GM19351 (cell line): ENCODE data around the gene GRIK4.

ENCODE experiments used
- ATAC-seq: cut with Tn5 transposase; IDR thresholded peaks from one replicate; pipeline ENCODE4 v1.9.1; 2021; ENCODE audit warnings: mild to moderate bottlenecking, moderate library complexity; ENCODE audit not compliant: unreplicated experiment

Gene GRIK4

DNA sequence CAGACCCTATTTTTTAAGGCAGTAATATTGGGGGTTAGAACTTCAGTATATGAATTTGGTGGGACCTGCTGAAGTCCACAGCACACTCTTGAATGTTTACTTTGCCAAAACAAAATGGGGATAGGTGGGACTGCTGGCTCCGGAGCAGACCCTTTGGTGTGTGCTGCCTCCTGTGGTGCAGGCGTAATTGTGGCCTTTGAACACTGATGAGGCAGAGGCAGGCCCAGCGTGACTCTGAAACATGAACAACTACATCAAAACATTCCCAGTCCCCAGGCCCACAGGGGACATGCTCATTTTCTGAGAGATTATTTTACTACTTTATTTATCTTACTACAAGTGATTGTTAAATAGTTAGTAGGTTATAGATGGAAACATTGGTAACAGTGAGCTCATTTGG, 287.3 kb downstream of the GRIK4 start:
- ATAC-seq = no peak

DNA sequence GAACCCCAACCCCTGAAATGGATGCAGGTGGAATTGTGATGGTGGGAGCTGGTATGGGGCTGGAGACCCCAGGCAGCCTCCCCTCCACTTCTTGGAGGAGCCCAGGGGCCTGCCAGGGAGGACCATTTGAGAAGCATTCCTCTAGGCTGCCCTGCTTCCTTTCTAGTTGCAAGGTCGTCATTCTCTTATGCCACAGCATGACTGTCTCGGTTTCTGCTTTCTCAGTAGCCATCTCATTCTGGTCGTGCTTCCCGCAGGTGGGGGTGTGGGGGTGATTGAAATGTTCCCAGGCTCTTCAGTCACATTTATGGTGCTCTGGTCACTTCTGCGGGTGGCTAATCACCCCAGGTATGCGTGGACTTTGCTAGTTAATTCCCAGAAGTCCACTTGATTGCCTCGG, 288.7 kb downstream of the GRIK4 start:
- ATAC-seq = no peak

DNA sequence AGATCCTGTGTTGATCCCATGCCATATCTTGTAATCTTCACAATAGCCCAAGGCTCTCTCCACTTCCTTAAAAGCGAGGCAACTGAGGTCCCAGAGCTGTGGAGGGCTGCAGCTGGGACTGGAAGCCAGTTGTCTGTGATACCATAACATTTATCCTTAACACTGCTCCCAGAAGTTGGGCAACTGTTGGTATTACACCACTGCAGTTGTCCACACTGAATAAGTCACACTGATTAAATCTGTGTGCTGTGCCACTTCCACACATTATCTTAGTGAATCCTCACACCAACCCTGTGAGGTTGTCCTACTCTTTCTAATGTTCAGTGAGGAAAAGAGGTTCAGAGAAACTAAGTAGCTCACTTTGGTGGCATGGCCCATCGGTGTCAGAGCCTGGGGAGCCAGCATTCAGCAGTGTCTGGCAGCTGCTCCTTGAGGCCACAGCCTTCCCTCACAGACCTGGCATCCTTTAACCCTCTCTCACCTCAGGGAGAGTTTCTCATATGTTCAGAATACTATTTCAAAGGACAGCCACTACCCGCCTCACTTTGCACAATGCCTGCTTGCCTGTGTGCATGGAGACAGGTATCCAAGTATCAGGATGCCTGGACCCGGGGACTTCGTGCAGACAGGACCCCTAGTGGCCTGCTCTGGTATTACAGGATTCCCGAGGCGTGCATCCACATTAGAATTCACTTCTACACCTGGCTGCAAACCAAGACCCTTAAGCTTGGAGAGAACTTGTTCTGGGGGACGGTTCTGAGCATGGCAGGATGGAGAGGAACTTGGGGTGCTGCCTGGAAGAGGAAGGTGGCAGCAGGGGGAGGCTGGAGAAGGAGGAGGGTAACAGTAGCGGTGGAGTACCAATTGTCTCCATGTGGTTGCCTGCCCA, 290.5 kb downstream of the GRIK4 start:
- no peak for ATAC-seq

GRCh38 chr11:120805960-120806555, 294.5 kb downstream of the GRIK4 start:
- no peak for ATAC-seq

- ATAC-seq = no peak
These were observed 296.0 kb downstream of the GRIK4 start for GRCh38 chr11:120807414-120808150.

- no peak for ATAC-seq
These were observed 297.1 kb downstream of the GRIK4 start for GRCh38 chr11:120808616-120809050.

DNA sequence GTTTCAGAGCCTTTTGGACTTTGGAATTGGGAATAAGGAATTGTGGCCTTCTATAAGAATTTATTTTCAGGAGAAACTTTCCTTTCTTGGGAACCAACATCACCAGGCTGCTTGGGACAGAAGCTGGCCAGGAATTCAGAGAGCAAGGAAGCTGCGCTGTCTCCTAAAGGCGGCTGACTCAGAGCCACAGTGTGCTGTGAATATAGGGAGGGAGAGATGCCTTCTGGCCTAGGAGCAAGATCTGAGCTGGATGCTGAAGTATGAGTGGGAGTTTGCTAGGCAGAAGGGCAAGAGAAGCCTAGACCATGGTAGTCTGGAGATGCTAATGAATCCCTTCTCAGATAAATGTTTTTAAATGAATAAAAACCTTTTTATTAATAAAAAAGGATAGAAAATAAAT, 298.7 kb downstream of the GRIK4 start:
- ATAC-seq = no peak

DNA sequence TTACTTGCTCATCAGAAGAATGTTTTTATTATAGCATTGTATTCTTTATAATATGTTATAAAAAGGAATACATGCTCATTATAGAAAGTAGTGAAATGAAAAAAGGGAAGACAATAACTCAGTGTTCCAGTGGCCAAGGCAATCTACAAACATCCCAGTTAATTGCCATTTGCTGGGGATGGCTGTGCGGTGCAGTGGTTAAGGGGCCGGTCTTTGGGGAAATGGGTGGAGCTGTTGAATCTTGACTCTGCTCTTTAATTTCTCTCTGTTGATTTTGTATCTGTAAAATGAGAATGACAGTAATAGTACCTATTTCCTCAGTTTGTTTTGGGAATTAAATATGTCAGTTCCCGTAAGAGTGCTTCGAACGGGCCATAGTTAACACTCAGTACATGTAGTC, 299.7 kb downstream of the GRIK4 start:
- no peak for ATAC-seq

DNA sequence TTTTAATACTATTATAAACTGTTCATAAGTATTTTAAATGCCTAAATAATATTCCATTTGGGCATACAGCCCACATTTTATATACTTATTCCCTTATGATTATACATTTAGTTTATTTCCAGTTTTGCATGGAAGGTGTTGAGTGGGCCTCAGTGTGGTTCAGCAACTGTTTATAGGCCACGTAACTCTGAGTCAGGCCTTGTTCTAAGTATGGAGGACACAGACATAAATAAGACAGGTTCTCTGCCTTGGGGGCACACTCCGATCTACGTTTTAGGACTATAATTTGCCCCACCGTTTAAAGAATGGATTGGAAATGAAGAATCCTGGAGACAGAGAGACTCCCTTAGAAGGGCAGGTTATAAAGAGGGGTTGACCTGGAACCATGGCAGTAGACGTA, 300.2 kb downstream of the GRIK4 start:
- no peak for ATAC-seq

- no peak for ATAC-seq
These were observed 303.2 kb downstream of the GRIK4 start for GRCh38 chr11:120814531-120815318.

GRCh38 chr11:120815319-120816100, 304.0 kb downstream of the GRIK4 start:
- no peak for ATAC-seq

DNA sequence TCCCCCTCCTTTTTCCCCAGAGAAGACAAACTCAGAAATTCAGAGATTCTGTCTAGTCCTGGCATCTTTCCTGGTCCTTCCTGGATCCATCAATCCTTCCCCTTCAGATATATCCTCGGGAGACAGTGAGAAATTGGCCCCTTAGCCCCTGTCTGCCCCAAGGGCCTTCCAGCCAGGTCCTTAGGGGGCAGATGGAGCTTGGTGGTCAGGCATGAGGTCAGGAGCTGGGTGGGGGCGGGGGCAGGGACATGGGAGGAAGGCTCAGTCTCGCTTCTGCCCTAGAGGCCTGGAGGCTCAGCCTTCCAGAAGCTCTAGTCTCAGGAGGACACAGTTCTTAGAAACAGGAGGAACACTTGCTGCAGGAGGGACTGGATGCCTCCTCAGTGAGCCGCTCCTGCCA, 304.6 kb downstream of the GRIK4 start:
- no peak for ATAC-seq

DNA sequence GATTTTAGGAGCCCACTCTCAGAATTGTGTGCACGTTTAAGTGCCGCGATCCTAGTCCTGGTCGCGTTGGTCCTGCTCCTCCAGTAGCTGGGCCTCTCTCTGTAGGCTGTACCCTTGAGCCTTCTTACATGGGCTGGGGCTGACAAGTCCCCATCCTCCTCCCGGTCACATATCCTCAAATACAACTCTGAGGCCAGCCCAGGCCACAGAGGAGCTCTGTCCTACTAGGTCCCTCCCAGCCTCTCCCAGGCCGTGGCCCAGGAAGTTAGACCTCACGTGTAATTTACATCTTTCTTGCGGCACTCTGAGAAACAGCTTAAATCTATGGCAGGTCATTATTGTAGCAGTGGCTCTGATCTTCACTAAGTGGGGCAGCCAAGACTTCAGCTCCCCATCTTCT, 305.2 kb downstream of the GRIK4 start:
- no peak for ATAC-seq

- ATAC-seq = no peak
These were observed 305.6 kb downstream of the GRIK4 start for GRCh38 chr11:120817158-120817557.

GRCh38 chr11:120818097-120818496, 306.5 kb downstream of the GRIK4 start:
- ATAC-seq = no peak

GRCh38 chr11:120819003-120819402, 307.5 kb downstream of the GRIK4 start:
- no peak for ATAC-seq

- ATAC-seq = no peak
These were observed 308.2 kb downstream of the GRIK4 start for GRCh38 chr11:120819437-120820365.

- ATAC-seq = no peak
These were observed 311.6 kb downstream of the GRIK4 start for GRCh38 chr11:120823159-120823558.

DNA sequence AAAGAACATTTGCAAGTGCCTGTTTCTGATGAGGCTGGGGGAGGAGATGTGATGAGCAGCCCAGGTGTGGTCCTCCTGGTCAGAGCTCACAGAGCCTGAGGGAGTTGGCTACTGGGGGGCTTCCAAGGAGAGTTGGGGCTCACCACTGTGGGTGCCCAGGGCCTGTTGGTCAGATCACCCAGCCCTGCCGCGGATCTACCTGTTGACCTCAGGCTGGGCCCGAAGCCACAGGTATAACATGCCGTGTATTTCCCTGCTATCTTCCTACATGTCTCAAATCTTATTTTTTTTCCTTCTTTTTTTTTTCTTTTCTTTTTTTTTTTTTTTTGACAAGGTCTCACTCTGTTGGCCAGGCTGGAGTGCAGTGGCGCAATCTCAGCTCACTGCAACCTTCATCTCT, 312.7 kb downstream of the GRIK4 start:
- no peak for ATAC-seq
